Activated CD4-positive, alpha-beta T cell treated with anti-CD3 and anti-CD28 coated beads, Interleukin-2, amount 50 U/mL, for 16 hours (primary cell): ENCODE measurements around the gene LCE7A.

Experiments
- DNase-seq: peaks from one replicate; pipeline ENCODE4 v3.0.0-alpha.2; 2020

Gene LCE7A

GRCh38 chr1:152859696-152860095 is at the start of gene LCE7A:
LCE7A (plus strand) TSS chr1:152859996; CDS start chr1:152860698, 702 bp downstream.
- no peak for DNase-seq

- no peak for DNase-seq
Observed at GRCh38 chr1:152811050-152811449, 48.7 kb upstream of the LCE7A start.

DNA sequence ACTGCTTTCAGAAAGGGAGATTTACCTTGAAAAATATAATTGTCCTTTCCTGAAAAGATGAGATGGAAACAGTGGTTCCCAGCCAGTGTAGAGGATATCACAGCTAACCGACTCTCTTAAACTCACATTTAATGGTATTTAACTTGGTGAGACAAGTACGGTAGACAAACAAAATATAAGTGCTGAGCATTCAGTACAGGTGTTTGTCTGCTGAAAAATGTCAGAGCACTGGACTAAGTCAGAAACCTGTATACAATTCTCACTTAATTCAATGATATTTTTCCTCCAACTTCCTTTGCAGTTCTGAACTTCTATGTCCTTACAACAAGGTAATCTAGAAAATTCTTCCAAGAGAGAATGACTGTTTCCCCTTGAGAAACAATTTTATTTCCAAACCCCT is 48.1 kb upstream of the LCE7A start, which contains the start of gene LCE1B:
Gene LCE1B, plus strand, starts transcription at position 301 of the 400 bp plus-strand sequence. CDS start 476 bp downstream, outside the sequence.
- DNase-seq = no peak

GRCh38 chr1:152817309-152817708 is 42.5 kb upstream of the LCE7A start:
- DNase-seq = no peak

- DNase-seq = no peak
Observed at GRCh38 chr1:152823294-152823693, 36.5 kb upstream of the LCE7A start.

DNA sequence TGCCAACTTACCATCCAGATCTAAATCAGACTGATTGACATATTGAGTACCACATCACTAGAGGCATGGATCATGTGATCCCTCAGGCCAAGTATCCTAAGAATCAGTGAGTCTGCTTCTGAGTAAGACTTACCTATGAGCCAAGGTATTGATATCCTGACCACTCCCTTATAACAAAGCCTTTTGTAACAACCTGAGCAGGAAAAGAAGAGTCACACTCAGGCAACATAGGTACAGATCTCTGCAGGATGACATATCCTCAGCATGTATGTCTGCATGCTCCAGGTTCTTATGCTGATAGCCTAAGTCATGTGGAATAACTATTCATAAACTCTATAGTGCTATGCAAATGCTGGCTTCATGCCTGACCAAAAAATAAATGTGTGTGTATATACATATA is 34.8 kb upstream of the LCE7A start:
- no peak for DNase-seq

GRCh38 chr1:152827173-152827572 is 32.6 kb upstream of the LCE7A start, which contains the start of gene LCE1A:
LCE1A (plus strand) TSS chr1:152827473; CDS start chr1:152827473, 0 bp downstream.
- DNase-seq = no peak

- no peak for DNase-seq
Observed at GRCh38 chr1:152836870-152837269, 22.9 kb upstream of the LCE7A start.

- DNase-seq = no peak
Observed at GRCh38 chr1:152842556-152842955, 17.2 kb upstream of the LCE7A start, which contains the start of gene LCE6A. LCE6A (plus strand) TSS chr1:152842856; CDS start chr1:152843521, 665 bp downstream.

- DNase-seq = no peak
Observed at GRCh38 chr1:152855661-152856060, 4.1 kb upstream of the LCE7A start.

DNA sequence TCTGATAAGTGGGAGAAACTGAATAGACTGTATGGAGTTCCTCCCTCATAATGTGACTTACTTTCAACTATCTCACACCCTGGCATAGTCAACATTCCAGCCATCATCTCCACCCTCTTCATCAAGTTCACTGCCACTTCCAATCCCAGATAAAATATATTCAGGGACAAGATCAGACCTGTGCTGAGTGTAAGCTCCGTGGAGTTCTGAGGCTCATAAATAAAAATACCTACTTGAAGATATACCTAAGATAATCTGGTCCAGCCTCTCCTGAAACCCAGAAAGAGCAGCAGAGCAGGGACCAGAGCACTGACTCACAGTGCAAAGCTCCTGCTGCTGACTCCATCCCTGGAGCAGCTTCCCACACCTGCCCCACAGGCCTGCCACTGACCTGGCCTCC is 1.7 kb upstream of the LCE7A start:
- no peak for DNase-seq

DNA sequence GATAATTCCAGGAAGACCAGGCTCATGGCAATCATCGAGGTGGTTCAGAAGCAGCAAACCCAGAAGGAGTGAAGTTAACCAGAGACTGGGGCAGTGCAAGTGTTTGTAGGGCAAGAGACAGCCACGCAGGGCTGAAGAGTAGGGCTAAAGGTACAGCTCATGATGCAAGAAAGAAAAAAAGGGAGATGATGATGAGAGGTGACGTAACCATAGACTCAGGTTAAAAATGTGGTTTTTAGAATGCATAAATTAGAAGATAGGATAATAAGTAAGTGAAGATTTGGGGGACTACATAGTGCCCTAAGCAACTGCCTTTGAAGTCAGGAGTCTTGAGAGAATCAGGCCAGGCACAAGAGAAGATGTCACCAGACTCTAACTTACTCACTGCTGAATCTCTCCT is 333 bp downstream of the LCE7A start:
- no peak for DNase-seq

GRCh38 chr1:152861374-152861773 is 1.6 kb downstream of the LCE7A start:
- no peak for DNase-seq

DNA sequence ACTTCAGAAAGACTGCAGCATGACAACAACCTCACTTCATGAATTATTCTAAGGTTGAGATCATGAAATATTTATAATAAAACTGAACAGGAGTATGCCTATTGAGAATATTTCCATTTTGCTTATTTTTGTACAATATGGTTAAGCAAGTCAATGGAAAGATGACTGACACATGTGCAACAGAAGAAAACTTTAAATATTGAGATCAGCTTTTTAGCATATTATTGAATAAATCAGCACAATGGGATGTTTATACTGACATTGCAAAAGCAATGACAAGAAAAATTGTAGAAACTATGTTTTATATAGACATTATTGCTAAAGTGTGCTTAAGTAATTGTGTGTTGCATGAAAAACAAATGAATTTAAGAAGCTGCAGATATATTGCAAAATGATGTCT is 4.6 kb downstream of the LCE7A start:
- DNase-seq = no peak

GRCh38 chr1:152866321-152866720 is 6.5 kb downstream of the LCE7A start:
- no peak for DNase-seq

DNA sequence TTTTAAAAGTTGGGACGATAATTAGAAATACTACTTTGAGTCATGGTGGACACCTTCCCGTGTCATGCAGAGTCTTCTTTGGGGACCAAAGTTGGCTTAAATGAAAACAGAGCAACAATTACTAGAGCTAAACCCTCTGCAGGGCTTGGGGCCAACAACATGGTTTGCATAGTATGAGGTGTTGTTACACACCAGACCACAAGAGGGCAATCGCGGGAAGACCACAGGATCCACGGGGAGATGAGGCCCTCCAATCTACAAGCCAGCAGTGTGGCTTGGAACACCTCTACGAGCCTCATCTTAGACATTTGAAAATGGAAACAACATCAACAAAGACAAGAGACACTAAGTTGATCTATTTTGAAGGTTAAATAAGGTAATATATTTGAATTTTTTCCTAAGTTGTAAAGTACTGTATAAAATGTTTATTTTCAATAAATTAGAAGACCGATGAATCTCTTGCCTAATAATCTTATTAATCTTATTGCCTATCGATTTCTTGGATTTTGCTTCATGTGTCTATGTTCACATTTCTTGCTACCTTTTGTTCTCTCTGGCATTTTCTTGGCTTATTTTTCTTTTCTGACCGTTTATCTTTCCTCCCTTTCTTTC is 10.1 kb downstream of the LCE7A start:
- peak; percentile 69 for DNase-seq

DNA sequence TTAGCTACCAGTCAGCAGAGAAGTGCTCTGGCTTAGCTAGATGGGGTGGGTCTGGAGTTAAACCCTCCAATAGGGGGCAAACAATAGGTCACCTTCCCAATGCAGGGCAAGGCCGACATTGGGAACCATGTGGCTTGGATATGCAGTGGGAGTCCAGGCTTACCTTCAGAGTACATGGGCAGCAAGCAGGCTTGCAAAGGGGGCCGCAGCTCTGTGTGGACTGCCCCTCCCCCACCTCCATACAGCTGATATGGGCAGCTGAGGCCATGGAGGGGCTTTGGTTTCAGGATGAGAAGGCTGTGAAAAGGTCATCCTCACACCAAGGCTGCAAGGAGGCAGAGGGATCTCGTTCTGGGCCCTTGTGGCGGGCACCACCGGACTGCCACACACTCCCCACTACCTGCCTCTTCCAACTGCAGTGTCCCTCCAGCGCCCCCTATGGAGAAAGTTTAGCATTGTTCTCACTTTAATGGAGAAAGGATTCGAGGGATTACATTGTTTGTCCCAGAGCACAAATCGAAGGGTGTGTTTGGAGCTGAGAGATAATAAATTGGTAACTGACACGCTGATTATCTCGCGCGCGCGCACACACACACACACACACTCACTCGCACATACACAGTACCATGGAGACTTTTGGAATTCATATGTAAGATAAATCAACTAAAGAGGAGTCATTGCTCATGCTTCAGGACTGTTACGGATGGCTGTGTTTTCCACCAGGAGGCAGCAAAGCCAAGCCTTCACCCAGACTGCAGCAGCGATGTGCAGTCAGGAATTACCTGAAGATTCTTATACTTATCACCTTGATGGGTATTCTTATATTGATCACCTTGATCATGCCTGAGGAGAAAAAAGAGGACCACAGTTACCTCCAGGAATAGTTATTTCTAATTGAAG is 11.3 kb downstream of the LCE7A start:
- peak; percentile 23 for DNase-seq

- no peak for DNase-seq
Observed at GRCh38 chr1:152871731-152872126, 11.9 kb downstream of the LCE7A start.

- DNase-seq = no peak
Observed at GRCh38 chr1:152873495-152873894, 13.7 kb downstream of the LCE7A start.

DNA sequence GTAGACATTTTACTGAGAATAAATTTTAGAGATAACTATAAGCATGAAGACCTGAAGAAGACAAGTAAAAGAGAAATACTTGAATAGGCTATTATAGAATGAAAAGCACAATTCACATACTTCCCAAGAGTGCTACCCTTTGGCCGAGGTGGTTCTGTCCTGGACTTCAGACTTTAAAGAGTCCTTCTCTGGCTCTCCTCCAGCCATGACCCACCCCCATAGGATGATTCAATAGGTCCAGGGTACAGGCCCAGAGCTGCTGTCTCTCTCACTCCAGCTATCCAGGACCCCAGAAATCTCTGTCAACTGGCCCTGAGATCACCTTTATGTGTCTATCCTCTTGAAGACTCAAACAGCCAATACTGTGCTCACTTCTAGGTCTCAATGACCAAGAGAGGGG is 17.0 kb downstream of the LCE7A start:
- DNase-seq = no peak

DNA sequence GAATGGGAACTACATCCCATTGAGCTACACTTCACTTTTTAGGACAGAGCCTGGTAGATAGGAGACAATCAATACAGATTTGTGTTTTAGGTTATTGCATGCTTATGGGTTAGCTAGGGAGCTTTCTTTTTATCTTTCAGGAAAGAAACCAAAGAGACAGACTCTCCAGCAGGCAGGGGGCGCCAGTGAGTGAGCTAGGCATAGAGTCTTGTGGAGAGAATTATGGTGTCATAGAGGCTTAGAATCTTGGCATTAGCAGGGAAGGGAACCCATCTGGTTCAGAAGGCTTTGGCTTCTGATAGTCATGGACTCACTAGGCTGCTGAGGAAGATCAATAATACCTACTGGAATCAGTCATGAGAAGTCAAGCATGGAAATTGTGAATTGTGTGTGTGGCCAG is 18.2 kb downstream of the LCE7A start, which contains the start of gene SMCP:
Gene SMCP, plus strand, starts transcription at position 281 of the 400 bp plus-strand sequence. CDS start 6,101 bp downstream, outside the sequence.
- DNase-seq = peak; percentile 22

DNA sequence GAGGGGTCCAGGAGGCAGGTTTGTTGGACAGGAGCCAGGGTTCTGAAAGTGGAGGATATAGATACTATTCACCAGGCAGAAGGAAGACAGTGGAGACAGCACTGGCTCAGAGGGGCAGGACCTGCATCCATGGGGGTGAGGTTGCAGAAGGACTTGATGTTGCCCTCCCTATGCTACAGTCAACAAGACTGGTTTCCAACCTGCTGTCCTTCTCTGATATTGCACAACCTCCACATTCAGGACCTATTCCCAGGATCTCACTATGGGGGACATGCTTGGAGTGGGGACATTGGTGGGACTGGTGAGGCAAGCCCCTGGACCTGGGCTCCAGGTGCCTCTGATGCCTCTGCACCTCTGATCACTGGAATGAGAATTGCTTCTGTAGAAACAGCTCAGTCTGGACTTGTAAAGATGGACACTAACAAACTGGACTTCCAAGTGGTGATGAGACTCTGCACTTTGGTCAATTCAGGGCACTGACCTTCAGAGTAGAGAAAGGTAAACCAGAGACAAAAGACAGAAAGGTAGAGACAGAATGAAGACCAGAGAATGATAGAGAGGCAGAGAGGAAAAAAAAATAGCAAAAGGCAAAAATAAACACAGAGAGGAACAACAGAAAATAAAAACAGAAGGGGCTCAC is 19.9 kb downstream of the LCE7A start:
- no peak for DNase-seq

- no peak for DNase-seq
Observed at GRCh38 chr1:152880316-152880715, 20.5 kb downstream of the LCE7A start.
